ENCODE measurements around the gene LRRFIP2. TPM values are rescaled to one million over a fixed set of nuclear protein-coding genes. Genes with fewer than 3 reads are reported as not detected.

Gene LRRFIP2
- total and polyA plus RNA-seq, 2 of the 4 experiments (the other 2 are of a cell fraction): 20.6 to 31.0 TPM

DNA sequence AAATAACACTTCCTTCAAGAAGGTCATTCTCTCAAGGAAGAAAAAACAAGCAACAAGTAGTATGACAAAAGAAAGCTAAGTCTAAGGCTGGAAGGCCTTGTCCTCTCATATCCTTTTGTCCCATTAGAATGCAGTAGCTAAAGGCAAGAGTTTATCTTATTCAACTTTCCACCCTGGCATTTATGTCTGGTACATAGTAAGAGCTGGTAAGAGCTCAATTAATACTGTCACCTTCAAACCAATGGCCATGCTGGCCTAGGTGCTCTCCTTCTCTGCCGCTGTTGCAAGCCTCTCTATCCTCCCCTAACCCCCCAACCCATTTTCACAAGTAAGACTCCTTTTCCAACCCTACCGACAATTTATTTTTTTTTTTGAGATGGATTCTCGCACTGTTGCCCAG, 81.9 kb downstream of the LRRFIP2 start:
- Histone ChIP-seq H3K79me1 (ENCODE audit: low read depth in 1 of 2, low read length in 2 of 2) (peaks cover 24 to 41% of the 10 kb centered on the region in 2 experiments), H2BK120ac (ENCODE audit: low read depth, low read length) (no peak overlapping the region), H3K4me1 (ENCODE audit: control insufficient read depth, insufficient read depth, low read length) (peaks cover 2% of the 10 kb centered on the region; the same call in 1 of the 2 replicates), H4K8ac (ENCODE audit: low read depth in 2 of 2, low read length in 2 of 2) (no peak overlapping the region), H2BK20ac (ENCODE audit: low read depth, low read length) (no peak overlapping the region), H2AFZ (replicated peaks; ENCODE audit: low read length, poor library complexity) (no peak overlapping the region), H2AK9ac (replicated peaks; ENCODE audit: low read depth, low read length, poor library complexity) (no peak overlapping the region), H3K4me2 (ENCODE audit: low read depth, low read length) (no peak overlapping the region), H3K23ac (ENCODE audit: low read depth, low read length) (no peak overlapping the region), H3K36me3 (ENCODE audit: control insufficient read depth, insufficient read depth, low read length) (peaks cover 10% of the 10 kb centered on the region), H3K9ac (ENCODE audit: low read depth, low read length) (no peak overlapping the region), H3K27me3 (ENCODE audit: control insufficient read depth, insufficient read depth, low read length) (no peaks in the 10 kb centered on the region), H3K9me1 (ENCODE audit: insufficient read depth, low read length) (peaks cover 2% of the 10 kb centered on the region; the same call in 1 of the 2 replicates), H4K91ac (ENCODE audit: insufficient read depth, low read depth, low read length) (no peak overlapping the region), H3K27ac (ENCODE audit: insufficient read depth, low read length) (no peak overlapping the region), H2BK15ac (ENCODE audit: low read depth, low read length) (no peak overlapping the region), H4K5ac (ENCODE audit: low read depth, low read length) (no peak overlapping the region), H3K4me3 (ENCODE audit: insufficient read depth, low read depth, low read length) (no peak overlapping the region), H3K4ac (ENCODE audit: low read depth, low read length) (no peak overlapping the region), H3K14ac (replicated peaks; ENCODE audit: low read depth, low read length) (no peak overlapping the region), H4K20me1 (ENCODE audit: insufficient read depth, low read length) (no peaks in the 10 kb centered on the region; the same call in 1 of the 2 replicates), H3K18ac (ENCODE audit: low read depth, low read length) (no peak overlapping the region), H3K56ac (ENCODE audit: extremely low read depth, insufficient read depth, low read length) (no peak overlapping the region), H2BK5ac (ENCODE audit: low read depth, low read length, poor library complexity, severe bottlenecking) (no peak overlapping the region), H2AK5ac (ENCODE audit: low read depth, low read length) (no peak overlapping the region), H3K9me3 (ENCODE audit: control insufficient read depth, insufficient read depth, low read length) (no peaks in the 10 kb centered on the region)
- POLR2A ChIA-PET (ENCODE audit: unreplicated experiment): no interaction called here
- no peak for ATAC-seq (ENCODE audit: low read depth)
- DNase-seq: no peak
- TF ChIP-seq MAFK (IDR thresholded peaks at IDR 0.05; ENCODE audit: low read depth, low read length) (no peak), CHD1 (IDR thresholded peaks at IDR 0.05; ENCODE audit: low read depth, low read length) (no peak), RCOR1 (IDR thresholded peaks at IDR 0.05; ENCODE audit: insufficient replicate concordance, low read length) (no peak), MAZ (IDR thresholded peaks at IDR 0.05; ENCODE audit: borderline replicate concordance, low read depth, low read length) (no peak), POLR2A (IDR thresholded peaks at IDR 0.05; ENCODE audit: low read depth, low read length) (no peak), NFE2L2 (IDR thresholded peaks at IDR 0.05; ENCODE audit: low read depth, low read length) (no peak), RAD21 (IDR thresholded peaks at IDR 0.05; ENCODE audit: low read length) (no peak), SMC3 (IDR thresholded peaks at IDR 0.05; ENCODE audit: low read depth, low read length) (no peak), RFX5 (IDR thresholded peaks at IDR 0.05; ENCODE audit: low read depth, low read length) (no peak), CEBPB (IDR thresholded peaks at IDR 0.05; ENCODE audit: low read depth, low read length) (no peak), FOS (IDR thresholded peaks at IDR 0.05; ENCODE audit: low read depth, low read length) (no peak), MXI1 (IDR thresholded peaks at IDR 0.05; ENCODE audit: borderline replicate concordance, low read depth, low read length) (no peak)
- TF ChIP-seq, protein P1, sequence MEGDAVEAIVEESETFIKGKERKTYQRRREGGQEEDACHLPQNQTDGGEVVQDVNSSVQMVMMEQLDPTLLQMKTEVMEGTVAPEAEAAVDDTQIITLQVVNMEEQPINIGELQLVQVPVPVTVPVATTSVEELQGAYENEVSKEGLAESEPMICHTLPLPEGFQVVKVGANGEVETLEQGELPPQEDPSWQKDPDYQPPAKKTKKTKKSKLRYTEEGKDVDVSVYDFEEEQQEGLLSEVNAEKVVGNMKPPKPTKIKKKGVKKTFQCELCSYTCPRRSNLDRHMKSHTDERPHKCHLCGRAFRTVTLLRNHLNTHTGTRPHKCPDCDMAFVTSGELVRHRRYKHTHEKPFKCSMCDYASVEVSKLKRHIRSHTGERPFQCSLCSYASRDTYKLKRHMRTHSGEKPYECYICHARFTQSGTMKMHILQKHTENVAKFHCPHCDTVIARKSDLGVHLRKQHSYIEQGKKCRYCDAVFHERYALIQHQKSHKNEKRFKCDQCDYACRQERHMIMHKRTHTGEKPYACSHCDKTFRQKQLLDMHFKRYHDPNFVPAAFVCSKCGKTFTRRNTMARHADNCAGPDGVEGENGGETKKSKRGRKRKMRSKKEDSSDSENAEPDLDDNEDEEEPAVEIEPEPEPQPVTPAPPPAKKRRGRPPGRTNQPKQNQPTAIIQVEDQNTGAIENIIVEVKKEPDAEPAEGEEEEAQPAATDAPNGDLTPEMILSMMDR (conservative IDR thresholded peaks at IDR 0.05; ENCODE audit: low read depth, low read length): no peak
- TF ChIP-seq, protein P2, sequence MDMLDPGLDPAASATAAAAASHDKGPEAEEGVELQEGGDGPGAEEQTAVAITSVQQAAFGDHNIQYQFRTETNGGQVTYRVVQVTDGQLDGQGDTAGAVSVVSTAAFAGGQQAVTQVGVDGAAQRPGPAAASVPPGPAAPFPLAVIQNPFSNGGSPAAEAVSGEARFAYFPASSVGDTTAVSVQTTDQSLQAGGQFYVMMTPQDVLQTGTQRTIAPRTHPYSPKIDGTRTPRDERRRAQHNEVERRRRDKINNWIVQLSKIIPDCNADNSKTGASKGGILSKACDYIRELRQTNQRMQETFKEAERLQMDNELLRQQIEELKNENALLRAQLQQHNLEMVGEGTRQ (IDR thresholded peaks at IDR 0.05; ENCODE audit: low read depth, low read length): no peak
- TF ChIP-seq, protein P3, sequence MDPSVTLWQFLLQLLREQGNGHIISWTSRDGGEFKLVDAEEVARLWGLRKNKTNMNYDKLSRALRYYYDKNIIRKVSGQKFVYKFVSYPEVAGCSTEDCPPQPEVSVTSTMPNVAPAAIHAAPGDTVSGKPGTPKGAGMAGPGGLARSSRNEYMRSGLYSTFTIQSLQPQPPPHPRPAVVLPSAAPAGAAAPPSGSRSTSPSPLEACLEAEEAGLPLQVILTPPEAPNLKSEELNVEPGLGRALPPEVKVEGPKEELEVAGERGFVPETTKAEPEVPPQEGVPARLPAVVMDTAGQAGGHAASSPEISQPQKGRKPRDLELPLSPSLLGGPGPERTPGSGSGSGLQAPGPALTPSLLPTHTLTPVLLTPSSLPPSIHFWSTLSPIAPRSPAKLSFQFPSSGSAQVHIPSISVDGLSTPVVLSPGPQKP (IDR thresholded peaks at IDR 0.05; ENCODE audit: borderline replicate concordance, low read depth, low read length): no peak
- dilution Hi-C loops (cut with HindIII; ENCODE audit: low sequenced_read_pairs, unreplicated experiment): no loop called here
- in situ Hi-C loops (cut with MboI; ENCODE audit: low sequenced_read_pairs): no loop called here
- WGBS, 2 experiments (ENCODE audit: extremely low coverage in 2 of 2, insufficient read length in 1 of 2): 100% methylated on average over 1 to 2 of the region's 3 CpGs
- intact Hi-C loops (cut with micrococcal nuclease): no loop called here
- CTCF ChIA-PET: no interaction called here
- no TSS peak for BruUV-seq (replicated peaks)

Data from IMR-90 (cell line).